Fibroblast of the aortic adventitia (primary cell): ENCODE measurements around the gene KCTD1. TPM values are rescaled to one million over a fixed set of nuclear protein-coding genes. Genes with fewer than 3 reads are reported as not detected.

Experiments
- DNase-seq: peaks from one replicate; pipeline ENCODE4 v3.0.0-alpha.2; 2010; ENCODE audit warnings: low read depth
- H3K4me3 ChIP-seq: 2 replicates; pipeline ENCODE4 v1.5.1; 2011; ENCODE audit warnings: low read depth, mild to moderate bottlenecking, control low read depth, low read length, moderate library complexity
- total RNA-seq: library from RNA; depleted of rRNA; stranded (reverse); fragments of >200 nt; gene quantifications from 2 replicates; pipeline ENCODE4 v1.2.3, GENCODE V29; 2012; ENCODE audit warnings: low replicate concordance
- TF ChIP-seq, protein P1 (sequence below): IDR thresholded peaks from 2 replicates; pipeline ENCODE4 v1.5.1; 2011; ENCODE audit warnings: mild to moderate bottlenecking, low read length, control low read depth, inconsistent platforms; ENCODE audit not compliant: insufficient read depth

The KCTD1 gene
- total RNA-seq, 1 donor: 9.9 TPM

DNA sequence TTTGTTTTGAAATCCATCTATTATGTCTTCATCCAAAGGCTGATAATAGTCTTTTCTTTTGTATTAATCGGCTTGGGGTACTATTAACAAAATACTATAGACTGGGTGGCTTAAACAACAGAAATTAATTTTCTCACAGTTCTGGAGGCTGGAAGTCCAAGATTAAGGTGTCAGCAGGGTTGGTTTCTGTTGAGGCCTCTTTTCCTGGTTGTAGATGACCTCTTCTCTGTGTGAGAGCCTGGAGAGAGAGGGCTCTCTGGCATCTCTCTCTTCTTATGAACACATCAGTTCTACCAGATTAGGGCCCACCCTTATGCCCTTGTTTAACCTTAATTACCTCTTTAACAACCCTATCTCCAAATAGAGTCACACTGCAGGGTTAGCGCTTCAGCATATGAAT lies 14.2 kb upstream of the KCTD1 start:
- TF ChIP-seq, protein P1, sequence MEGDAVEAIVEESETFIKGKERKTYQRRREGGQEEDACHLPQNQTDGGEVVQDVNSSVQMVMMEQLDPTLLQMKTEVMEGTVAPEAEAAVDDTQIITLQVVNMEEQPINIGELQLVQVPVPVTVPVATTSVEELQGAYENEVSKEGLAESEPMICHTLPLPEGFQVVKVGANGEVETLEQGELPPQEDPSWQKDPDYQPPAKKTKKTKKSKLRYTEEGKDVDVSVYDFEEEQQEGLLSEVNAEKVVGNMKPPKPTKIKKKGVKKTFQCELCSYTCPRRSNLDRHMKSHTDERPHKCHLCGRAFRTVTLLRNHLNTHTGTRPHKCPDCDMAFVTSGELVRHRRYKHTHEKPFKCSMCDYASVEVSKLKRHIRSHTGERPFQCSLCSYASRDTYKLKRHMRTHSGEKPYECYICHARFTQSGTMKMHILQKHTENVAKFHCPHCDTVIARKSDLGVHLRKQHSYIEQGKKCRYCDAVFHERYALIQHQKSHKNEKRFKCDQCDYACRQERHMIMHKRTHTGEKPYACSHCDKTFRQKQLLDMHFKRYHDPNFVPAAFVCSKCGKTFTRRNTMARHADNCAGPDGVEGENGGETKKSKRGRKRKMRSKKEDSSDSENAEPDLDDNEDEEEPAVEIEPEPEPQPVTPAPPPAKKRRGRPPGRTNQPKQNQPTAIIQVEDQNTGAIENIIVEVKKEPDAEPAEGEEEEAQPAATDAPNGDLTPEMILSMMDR: no peak
- H3K4me3 ChIP-seq: no peak overlapping the region
- no peak for DNase-seq

- TF ChIP-seq, protein P1: no peak
- DNase-seq: no peak
Observed at GRCh38 chr18:26561769-26562168, 13.4 kb upstream of the KCTD1 start.

DNA sequence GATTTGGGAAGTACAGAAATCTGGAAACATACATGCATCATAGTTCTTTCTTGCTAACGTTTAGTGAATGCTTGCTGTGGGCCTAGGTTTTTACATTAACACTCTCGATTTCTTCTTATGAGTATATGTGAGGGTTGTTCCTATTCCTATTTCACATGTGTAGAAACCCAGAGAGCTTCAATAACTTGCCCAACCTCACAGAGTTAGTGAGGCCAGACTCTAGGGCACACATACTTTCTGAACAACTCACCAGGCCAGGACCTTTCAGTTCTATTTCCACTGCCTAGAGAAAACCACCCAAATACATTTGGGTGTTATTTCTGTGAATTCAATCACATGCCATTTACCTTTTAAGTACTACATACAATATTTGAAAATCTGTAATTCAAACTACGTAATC lies 8.2 kb upstream of the KCTD1 start:
- TF ChIP-seq, protein P1: no peak
- no peak overlapping the region for H3K4me3 ChIP-seq
- DNase-seq: peak; percentile 46

More at GRCh38 chr18:26561769-26562168, 13.4 kb upstream of the KCTD1 start:
- H3K4me3 ChIP-seq: no peak overlapping the region

- DNase-seq: no peak
- H3K4me3 ChIP-seq: no peak overlapping the region
- TF ChIP-seq, protein P1: no peak
Observed at GRCh38 chr18:26555804-26556553, 7.6 kb upstream of the KCTD1 start.

DNA sequence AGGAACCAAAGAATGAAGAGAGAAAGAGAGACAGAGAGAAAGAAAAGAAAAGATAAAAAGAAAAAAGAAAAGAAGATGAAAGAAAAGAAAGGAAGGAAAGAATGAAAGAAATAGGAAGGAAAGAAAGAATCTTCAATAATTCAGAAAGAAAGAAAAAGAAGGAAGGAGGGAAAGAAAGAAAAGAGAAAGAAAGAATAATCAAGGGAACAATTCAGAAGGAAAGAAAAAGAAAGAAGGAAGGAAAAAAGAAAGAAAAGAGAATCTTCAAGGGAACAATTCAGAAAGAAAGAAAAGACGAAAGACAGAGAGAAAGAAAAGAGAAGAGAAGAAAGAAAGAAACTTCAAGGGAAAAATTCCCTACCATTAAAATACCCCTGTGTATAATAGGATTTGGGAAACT lies 5.6 kb upstream of the KCTD1 start:
- TF ChIP-seq, protein P1: no peak
- no peak overlapping the region for H3K4me3 ChIP-seq
- DNase-seq: no peak

GRCh38 chr18:26551695-26552081 lies 3.3 kb upstream of the KCTD1 start:
- TF ChIP-seq, protein P1: no peak
- DNase-seq: no peak
- no peak overlapping the region for H3K4me3 ChIP-seq

DNA sequence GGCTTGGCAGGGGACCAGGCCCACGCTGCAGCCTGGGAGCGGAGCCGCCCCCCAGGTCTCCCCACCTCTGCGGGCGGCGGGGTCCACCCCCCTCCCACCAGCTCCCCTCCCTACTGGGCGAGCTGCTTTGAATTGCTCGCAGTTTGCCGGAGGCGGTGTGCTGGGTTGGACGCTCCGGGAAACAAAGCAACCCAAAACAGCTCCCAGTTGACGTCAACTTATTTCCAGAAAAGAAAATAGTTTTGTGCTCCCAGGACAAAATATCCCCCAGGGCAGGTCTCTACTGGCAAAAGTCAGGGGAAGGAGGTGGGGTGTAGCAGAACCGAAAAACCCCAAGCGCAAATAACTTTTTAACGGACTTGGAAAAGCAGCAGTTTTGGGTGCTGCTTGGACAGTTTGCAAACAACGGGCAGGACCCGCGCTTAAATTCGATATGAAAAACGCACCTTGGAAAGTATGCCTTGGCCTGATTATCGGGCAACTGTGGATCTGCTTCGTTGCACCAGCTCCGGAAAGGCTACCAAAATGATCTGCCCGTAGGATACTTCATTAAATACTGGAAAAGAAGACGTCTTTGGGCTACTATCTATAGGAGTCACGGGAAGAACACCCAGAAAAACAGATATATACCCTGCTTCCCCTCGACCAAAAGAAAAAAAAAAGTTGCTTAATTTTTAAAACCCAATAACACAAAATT lies 2.8 kb upstream of the KCTD1 start:
- TF ChIP-seq, protein P1: no peak
- H3K4me3 ChIP-seq: no peak overlapping the region
- peak; percentile 20 for DNase-seq
